Omental fat pad (tissue), 4 donors: ENCODE results near the gene KCNIP4. TPM values are rescaled to one million over a fixed set of nuclear protein-coding genes. Genes with fewer than 3 reads are reported as not detected.

Experiments
- ATAC-seq: fragments of 150-250 bp; one replicate; pipeline ENCODE4 v1.9.1; 2016; ENCODE audit warnings: mild to moderate bottlenecking, moderate library complexity; ENCODE audit not compliant: low FRiP score
- DNase-seq: peaks from one replicate; pipeline ENCODE4 v3.0.0-alpha.2; 2019; ENCODE audit warnings: low spot score
- total RNA-seq, 4 donors: library from RNA; depleted of rRNA; stranded (reverse); fragments of >200 nt; gene quantifications; one replicate each; pipeline ENCODE4 v1.1.0, GENCODE V29; 2016
- TF ChIP-seq, protein P1 (sequence below), 3 donors: fragments of 450-650 bp; IDR thresholded peaks; one replicate each; pipeline ENCODE4 v1.5.1; 2016 to 2017; ENCODE audit warnings: antibody characterized with exemption in 3 of 3, mild to moderate bottlenecking in 3 of 3, moderate library complexity in 2 of 3

KCNIP4 gene
- total RNA-seq, 4 donors from 2014 or later: 0.37 TPM; not detected in 3

DNA sequence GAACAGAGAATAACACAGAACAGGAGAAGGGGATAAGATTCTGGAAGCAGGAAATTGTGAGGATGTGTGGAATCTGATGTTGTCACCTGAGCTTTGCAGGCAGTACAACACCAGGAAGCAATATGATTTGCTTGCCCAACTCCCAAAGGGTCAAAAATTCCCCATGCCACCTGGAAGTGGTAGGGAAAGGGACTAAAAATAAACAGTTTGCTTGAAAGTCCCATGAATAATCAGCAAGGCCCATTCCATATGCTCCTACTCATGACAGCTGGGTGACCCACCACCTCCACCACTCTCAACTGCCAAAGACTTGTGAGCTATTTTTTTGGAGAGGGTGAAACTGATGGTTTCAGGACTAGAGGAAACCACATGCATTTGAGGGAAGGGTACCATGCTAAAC lies 168.4 kb downstream of the KCNIP4 start:
- ATAC-seq: no peak
- DNase-seq: no peak
- TF ChIP-seq, protein P1, sequence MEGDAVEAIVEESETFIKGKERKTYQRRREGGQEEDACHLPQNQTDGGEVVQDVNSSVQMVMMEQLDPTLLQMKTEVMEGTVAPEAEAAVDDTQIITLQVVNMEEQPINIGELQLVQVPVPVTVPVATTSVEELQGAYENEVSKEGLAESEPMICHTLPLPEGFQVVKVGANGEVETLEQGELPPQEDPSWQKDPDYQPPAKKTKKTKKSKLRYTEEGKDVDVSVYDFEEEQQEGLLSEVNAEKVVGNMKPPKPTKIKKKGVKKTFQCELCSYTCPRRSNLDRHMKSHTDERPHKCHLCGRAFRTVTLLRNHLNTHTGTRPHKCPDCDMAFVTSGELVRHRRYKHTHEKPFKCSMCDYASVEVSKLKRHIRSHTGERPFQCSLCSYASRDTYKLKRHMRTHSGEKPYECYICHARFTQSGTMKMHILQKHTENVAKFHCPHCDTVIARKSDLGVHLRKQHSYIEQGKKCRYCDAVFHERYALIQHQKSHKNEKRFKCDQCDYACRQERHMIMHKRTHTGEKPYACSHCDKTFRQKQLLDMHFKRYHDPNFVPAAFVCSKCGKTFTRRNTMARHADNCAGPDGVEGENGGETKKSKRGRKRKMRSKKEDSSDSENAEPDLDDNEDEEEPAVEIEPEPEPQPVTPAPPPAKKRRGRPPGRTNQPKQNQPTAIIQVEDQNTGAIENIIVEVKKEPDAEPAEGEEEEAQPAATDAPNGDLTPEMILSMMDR (IDR thresholded peaks at IDR 0.05): no peak

DNA sequence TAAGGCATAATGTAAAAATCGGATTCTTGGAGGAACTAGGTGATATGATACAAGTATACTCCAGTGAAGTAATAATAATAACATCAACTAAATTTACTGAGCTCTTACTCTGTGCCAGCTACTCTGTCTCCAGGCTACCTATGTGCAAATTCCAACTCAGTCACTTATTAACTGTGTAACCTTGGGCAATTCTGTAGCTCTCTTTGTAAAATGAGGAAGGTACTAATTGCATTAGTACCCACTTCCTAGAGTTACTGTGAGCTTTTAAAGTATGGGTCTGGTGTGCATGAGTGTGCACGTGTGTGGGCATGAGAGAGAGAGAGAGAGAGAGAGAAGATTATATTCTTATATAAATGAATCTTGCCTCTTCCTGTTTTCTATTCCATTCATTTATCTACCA lies 169.9 kb downstream of the KCNIP4 start:
- TF ChIP-seq, protein P1 (IDR thresholded peaks at IDR 0.05): no peak
- no peak for ATAC-seq
- no peak for DNase-seq

DNA sequence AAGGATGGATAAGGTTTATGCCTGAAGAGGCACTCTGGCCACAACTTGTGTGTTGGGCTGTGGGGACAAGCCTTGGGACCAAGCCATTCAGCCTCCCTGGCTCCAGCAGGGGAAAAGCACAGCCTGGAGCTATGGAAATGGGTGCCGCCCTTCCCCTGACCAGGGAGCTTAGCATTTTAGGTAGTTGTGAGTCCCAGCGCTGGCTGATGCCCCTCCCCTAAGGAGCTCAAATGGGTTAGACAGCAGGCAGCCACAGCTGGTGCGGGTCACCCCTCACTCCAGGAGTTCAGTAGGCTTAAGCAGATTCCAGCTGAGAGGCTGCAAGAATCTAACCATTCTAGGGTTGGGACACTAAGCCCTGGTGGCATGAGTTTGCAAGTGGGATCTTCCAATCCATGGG lies 172.9 kb downstream of the KCNIP4 start:
- DNase-seq (no peak), ATAC-seq (no peak)
- TF ChIP-seq, protein P1 (IDR thresholded peaks at IDR 0.05): no peak

DNA sequence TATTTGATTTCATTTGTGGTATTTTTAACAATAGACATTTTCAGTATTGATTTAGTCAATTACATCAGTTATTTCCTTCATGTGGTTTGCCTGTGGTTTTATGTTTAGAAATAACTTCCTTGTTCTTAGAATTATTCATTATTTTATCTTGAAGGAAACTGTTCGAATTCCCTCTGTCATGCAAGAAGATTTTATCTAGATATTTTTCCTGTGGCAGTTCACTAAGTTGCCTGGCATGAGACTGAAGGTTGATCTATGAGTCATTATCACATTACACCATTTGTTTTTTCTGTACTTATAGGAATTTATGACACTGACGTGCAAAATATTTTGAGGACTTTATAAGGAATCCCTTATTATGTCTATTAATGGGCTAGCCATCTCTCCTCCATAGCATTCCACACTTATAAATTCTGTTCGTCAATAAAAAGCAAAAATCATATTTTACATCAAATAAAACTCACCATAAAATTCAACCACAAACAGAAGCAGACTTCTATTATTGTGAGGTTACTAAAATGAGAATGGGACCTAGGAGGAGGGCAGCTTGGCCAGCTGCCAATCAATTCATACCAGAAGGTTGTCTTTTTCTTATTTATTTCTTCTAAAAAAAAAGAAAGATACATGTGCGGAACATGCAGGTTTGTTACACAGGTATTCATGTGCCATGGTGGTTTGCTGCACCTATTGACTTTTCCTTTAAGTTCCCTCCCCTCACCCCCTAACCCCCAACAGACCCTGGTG lies 179.0 kb downstream of the KCNIP4 start:
- TF ChIP-seq, protein P1 (IDR thresholded peaks at IDR 0.05): no peak
- ATAC-seq: no peak
- DNase-seq: no peak

DNA sequence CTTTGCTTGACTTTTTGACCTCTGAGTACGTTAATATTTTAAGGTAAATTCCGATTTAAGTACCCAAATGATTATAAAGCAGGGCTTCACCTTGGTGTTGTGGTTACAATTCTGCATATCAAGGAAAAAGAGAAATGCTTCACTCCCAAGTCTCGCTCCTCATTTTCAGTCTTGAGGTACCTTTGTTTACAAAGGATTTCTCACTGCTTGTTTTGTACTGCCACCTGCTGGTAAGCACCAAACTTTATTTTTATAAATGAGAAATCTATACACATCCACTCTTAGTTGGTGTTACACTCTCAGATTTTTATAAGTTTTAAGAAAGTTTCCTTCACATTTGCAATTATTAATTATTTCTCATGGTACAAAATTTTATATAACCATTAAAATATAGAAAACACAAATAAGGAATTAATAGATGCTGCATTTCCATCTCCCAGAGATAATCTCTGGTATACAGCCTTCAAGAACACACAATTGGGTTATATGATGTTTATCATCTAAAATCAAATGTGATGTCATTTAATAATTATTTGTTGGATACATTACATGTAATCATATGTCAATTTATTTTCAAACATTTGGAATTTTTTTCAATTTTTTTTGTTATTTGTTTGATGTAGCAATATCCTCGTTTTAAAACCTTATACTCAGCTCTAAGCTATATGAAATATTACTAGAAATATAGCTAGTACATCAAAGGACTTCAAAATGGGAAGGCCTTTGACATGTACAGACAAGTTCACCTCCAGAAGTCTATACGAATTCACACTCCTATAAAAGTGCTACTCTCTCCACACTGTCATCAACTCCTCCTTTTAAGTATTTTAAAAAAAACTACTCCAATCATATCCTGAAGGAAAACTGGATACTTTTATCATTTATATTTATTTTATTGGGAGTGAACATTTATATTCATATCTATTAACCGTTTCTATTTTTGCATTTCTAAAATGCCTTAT lies 179.9 kb downstream of the KCNIP4 start:
- DNase-seq: no peak
- ATAC-seq: no peak
- TF ChIP-seq, protein P1 (IDR thresholded peaks at IDR 0.05): no peak

DNA sequence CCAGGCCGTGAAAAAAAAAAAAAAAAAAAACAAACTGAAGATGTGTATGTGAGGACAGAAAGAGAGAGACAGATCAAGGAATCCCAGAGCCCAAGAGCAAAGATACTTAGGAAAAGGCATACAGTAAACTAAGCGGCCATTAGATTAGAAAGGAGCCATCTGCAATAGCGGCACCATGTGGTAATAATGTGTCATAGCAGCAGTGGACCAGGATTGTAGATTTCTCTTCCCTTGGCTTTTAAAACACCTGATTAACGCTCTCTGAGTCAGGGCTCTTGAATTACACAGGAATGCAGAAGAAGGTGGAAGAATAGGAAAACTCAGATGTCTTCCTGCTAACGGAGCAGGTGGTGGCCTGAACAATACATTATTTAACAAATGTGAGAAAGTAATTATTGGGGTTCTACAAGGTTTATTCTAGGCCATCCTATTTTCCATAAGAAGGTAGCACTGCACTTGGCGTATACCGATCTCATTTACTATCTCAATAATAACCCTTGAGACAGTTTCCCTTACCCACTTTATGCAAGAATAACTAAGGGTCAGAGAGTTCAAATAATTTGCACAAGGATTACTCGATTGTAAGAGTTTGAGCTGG lies 182.7 kb downstream of the KCNIP4 start:
- DNase-seq: no peak
- TF ChIP-seq, protein P1 (IDR thresholded peaks at IDR 0.05): peak in 1 of 3 donors; percentile 40
- no peak for ATAC-seq
